ENCODE measurements around the gene SNX5.
A peak's percentile ranks its signal among the peaks of the same experiment; 100 is the strongest.

Gene SNX5

DNA sequence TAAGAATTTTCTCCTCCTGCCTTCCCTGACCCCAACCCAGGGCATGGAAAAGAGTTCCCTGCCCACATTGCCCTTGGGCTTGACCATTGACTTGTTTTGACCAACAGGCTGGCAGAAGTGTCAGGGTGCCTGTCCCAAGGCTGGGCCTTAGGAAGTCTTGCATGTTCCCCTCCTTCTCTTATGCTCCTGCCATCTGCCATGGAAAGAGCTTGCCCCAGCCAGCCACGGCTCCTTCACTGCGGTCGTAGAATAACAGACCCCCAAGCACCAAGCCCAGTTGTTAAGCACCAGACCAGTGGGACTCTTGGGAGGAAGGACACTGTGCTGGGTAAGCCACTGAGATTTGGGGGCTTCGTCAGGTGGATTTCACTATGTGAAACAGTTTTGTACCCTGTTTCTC lies 53.6 kb downstream of the SNX5 start:
- Histone ChIP-seq H3K27ac (peak overlapping the region in 5 of 11 experiments; percentile 1 to 47 (median 37); a peak in 5 of 22 replicates), H3K4me3 (no peak overlapping the region), H3K27me3 (no peaks in the 10 kb centered on the region; a peak in 1 of 22 replicates), H4K20me1 (no peaks in the 10 kb centered on the region), H3K36me3 (no peaks in the 10 kb centered on the region), H3K4me1 (peaks cover 29 to 67% (median 43%) of the 10 kb centered on the region in 10 experiments), H3K9ac (no peak overlapping the region), H3K4me2 (peak overlapping the region in 10 of 11 experiments; percentile 9 to 80 (median 28); a peak in 12 of 22 replicates), H3K9me3 (replicated peaks in 1 of 11) (no peaks in the 10 kb centered on the region)
- no peak for TF ChIP-seq Cebpa-rat (IDR thresholded peaks at IDR 0.05)

DNA sequence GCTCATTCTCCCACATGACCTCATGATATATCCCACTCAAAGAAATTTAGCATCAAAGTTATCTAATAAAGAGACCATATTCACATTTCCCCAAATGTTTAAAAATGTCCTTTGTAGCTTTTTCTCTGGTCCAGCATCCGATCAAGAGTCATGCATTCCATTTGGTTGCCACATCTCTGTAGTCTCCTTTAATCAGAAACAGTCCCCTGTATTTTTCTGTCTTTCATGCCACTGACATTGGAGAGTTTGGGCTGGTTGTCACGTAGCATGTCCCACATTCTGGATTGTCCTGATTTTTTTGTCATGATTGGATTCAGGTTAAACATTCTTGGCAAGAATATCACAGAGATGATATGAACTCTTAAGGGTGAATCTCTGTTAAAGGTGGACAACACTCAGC lies 55.7 kb downstream of the SNX5 start:
- Histone ChIP-seq H4K20me1 (no peaks in the 10 kb centered on the region), H3K27me3 (no peaks in the 10 kb centered on the region; a peak in 1 of 22 replicates), H3K4me2 (peak overlapping the region in 6 of 11 experiments; percentile 0 to 52 (median 33); a peak in 8 of 22 replicates), H3K4me1 (peaks cover 29 to 67% (median 41%) of the 10 kb centered on the region in 10 experiments), H3K9ac (no peak overlapping the region), H3K36me3 (no peaks in the 10 kb centered on the region), H3K9me3 (replicated peaks in 1 of 11) (no peaks in the 10 kb centered on the region), H3K27ac (no peak overlapping the region), H3K4me3 (no peak overlapping the region)
- TF ChIP-seq Cebpa-rat (IDR thresholded peaks at IDR 0.05), result no peak

DNA sequence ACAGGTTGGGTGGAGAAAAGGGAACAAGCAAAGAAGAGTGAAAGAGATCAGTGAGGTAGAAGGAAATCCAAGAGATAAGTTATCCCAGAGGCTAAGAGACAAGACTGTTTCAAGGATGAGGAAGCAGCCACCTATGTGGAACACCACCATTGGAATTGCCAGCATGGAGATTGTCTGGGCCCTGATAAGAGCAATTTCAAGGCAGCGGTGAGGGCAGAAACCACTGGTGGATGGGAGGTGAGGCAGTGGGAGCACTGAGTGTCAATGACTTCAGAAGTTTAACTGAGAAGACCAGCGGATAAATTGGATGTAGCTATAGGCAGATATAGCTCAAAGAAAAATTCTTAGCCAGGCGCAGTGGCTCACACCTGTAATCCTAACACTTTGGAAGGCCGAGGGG lies 56.7 kb downstream of the SNX5 start:
- no peak overlapping the region for H3K4me3 ChIP-seq
- H3K4me2 ChIP-seq, result peak overlapping the region in 2 of 11 experiments; percentile 63 to 66; a peak in 3 of 22 replicates
- no peak overlapping the region for H3K9ac ChIP-seq
- peaks cover 19 to 58% (median 32%) of the 10 kb centered on the region in 10 experiments for H3K4me1 ChIP-seq
- no peaks in the 10 kb centered on the region for H3K36me3 ChIP-seq
- no peak overlapping the region for H3K27ac ChIP-seq
- H4K20me1 ChIP-seq, result no peaks in the 10 kb centered on the region
- TF ChIP-seq Cebpa-rat (IDR thresholded peaks at IDR 0.05), result no peak
- peaks cover 0 to 3% (median 0%) of the 10 kb centered on the region in 11 experiments; a peak in 1 of 22 replicates for H3K9me3 ChIP-seq (replicated peaks in 1 of 11)
- no peaks in the 10 kb centered on the region; a peak in 1 of 22 replicates for H3K27me3 ChIP-seq

DNA sequence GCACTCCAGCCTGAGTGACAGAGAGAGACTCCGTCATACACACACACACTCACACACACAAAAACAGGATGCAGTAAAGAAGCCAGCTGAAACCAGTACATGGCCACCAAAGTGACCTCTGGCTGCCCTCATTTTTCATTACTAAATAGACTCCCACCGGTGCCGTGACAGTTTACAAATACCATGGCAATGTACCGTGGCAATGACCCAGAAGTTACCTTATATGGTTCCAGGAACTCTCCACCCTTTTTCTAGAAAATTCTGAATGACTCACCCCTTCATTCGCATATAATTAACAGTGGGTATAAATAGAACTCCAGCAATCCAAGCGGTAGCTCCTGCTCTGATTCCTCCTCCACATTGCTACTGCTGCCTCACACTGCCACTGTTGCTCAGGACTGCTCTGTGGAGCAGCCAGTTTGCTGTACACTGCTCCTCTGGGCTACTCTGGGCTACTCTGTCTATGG lies 57.7 kb downstream of the SNX5 start:
- no peak for TF ChIP-seq Cebpa-rat (IDR thresholded peaks at IDR 0.05)
- Histone ChIP-seq H3K9me3 (replicated peaks in 1 of 11) (peaks cover 0 to 5% (median 0%) of the 10 kb centered on the region in 11 experiments; a peak in 1 of 22 replicates), H3K9ac (no peak overlapping the region), H4K20me1 (no peaks in the 10 kb centered on the region), H3K27ac (no peak overlapping the region), H3K36me3 (no peaks in the 10 kb centered on the region), H3K4me1 (peaks cover 9 to 50% (median 23%) of the 10 kb centered on the region in 10 experiments), H3K27me3 (no peaks in the 10 kb centered on the region; a peak in 1 of 22 replicates), H3K4me2 (peak overlapping the region in 4 of 11 experiments; percentile 1 to 66 (median 52); a peak in 7 of 22 replicates), H3K4me3 (no peak overlapping the region)

DNA sequence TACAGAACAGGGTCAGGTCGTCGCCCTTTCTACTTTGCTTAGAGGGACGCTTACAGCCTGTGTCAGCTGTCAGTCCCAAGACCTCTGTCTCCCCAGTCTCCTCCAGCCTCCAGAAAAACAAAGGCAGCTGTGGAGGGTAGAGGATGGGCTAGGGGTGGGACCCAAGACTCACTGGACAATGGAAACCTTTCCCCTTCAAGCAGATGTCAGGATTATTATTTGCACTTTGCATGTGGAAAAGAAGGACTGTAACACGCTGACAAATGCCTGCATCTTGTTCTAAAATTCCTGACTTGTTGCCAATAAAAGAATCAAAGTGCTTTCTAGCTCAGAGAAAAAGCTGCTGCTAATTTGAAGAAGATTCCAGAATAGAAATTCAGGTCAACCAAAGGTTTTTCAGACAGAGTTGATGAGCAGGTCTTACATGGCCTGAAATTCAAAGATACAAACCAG lies 58.7 kb downstream of the SNX5 start:
- peaks cover 2 to 40% (median 18%) of the 10 kb centered on the region in 10 experiments; a peak in 19 of 20 replicates for H3K4me1 ChIP-seq
- H3K9ac ChIP-seq, result no peak overlapping the region
- H3K4me2 ChIP-seq, result peak overlapping the region in 1 of 11 experiments; percentile 11; a peak in 2 of 22 replicates
- H3K27me3 ChIP-seq, result no peaks in the 10 kb centered on the region; a peak in 1 of 22 replicates
- H3K27ac ChIP-seq, result no peak overlapping the region
- H3K36me3 ChIP-seq, result no peaks in the 10 kb centered on the region
- TF ChIP-seq Cebpa-rat (IDR thresholded peaks at IDR 0.05), result no peak
- H4K20me1 ChIP-seq, result no peaks in the 10 kb centered on the region
- H3K9me3 ChIP-seq (replicated peaks in 1 of 11), result peaks cover 0 to 5% (median 0%) of the 10 kb centered on the region in 11 experiments; a peak in 1 of 22 replicates
- H3K4me3 ChIP-seq, result no peak overlapping the region

DNA sequence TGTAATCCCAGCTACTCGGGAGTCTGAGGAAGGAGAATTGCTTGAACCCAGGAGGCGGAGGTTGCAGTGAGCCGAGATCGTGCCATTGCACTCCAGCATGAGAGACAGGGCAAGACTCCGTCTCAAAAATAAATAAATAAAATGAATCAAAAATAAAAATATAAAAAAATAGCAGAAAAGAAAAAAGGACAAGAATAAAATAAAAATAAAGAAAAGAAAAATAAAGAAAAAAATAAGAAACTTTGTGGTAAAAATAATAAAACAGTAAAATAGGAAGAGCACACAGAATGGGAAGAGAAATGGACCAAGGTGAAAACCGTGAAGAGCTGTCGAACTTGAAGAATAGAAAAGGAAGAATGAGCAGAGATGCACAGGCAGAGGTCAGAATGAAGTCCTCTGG lies 63.0 kb downstream of the SNX5 start:
- no peak overlapping the region for H3K27ac ChIP-seq
- H3K27me3 ChIP-seq, result no peaks in the 10 kb centered on the region; a peak in 1 of 22 replicates
- TF ChIP-seq Cebpa-rat (IDR thresholded peaks at IDR 0.05), result no peak
- H3K9me3 ChIP-seq (replicated peaks in 1 of 11), result peaks cover 0 to 18% (median 5%) of the 10 kb centered on the region in 11 experiments; a peak in 10 of 22 replicates
- no peak overlapping the region for H3K4me2 ChIP-seq
- no peak overlapping the region for H3K4me3 ChIP-seq
- peaks cover 34 to 54% (median 43%) of the 10 kb centered on the region in 10 experiments for H3K4me1 ChIP-seq
- no peaks in the 10 kb centered on the region for H4K20me1 ChIP-seq
- no peaks in the 10 kb centered on the region for H3K36me3 ChIP-seq
- no peak overlapping the region for H3K9ac ChIP-seq

DNA sequence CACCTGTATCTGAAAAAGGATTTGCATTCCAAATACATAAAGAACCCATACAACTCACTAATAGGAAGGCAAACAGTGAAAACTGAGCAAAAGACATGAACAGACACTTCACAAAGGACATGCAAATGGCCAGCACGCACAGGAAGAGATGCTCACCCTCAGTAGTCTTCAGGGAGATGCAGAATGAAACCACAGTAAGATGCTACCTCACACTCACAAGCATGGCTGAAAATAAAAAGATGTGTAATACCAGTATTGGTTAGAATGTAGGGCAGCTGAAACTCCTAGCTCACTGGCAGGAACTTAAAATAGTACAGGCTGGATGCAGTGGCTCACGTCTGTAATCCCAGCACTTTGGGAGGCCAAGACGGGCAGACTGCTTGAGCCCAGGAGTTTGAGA lies 64.6 kb downstream of the SNX5 start:
- Histone ChIP-seq H3K4me3 (no peak overlapping the region), H4K20me1 (no peaks in the 10 kb centered on the region), H3K27ac (peak overlapping the region in 4 of 11 experiments; percentile 16 to 36 (median 33); a peak in 5 of 22 replicates), H3K36me3 (no peaks in the 10 kb centered on the region), H3K27me3 (no peaks in the 10 kb centered on the region), H3K9me3 (replicated peaks in 1 of 11) (peaks cover 0 to 18% (median 5%) of the 10 kb centered on the region in 11 experiments; a peak in 10 of 22 replicates), H3K4me2 (peak overlapping the region in 10 of 11 experiments; percentile 8 to 86 (median 70); a peak in 15 of 22 replicates), H3K9ac (no peak overlapping the region; a peak in 1 of 22 replicates), H3K4me1 (peaks cover 39 to 60% (median 55%) of the 10 kb centered on the region in 10 experiments)
- no peak for TF ChIP-seq Cebpa-rat (IDR thresholded peaks at IDR 0.05)

DNA sequence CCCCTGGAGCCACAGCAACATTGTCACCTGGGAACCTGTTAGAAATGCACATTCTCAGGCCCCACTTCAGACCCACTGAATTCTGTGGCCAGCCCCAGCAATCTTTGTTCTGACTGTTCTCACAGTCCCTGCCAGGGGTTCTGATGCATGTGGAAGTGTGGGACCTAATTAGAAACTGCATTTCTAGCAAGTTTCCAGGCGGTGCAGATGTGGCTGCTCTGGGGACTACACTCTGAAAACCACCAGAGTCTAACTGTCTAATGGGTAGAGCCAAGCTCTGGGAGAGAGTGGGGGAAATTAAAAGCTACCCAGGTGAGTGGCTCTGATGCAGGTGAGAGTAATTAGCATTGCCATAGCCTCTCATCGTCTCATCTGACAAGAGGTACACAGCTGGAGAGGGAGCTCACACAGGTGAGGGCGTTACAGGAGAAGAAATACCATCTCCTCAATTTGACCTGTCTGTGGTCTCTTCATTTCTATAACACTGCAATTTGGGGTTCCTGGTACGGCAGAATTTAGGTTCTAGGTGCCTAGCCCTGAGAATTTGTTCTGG lies 66.0 kb downstream of the SNX5 start:
- Histone ChIP-seq H3K4me2 (peak overlapping the region; percentile 40 to 86 (median 66)), H3K9ac (peak overlapping the region in 1 of 11 experiments; percentile 31; a peak in 2 of 22 replicates), H3K9me3 (replicated peaks in 1 of 11) (peaks cover 0 to 18% (median 5%) of the 10 kb centered on the region in 11 experiments; a peak in 10 of 22 replicates), H3K36me3 (no peaks in the 10 kb centered on the region), H4K20me1 (no peaks in the 10 kb centered on the region), H3K4me3 (no peak overlapping the region), H3K27ac (peak overlapping the region in 3 of 11 experiments; percentile 33 to 62 (median 34); a peak in 3 of 22 replicates), H3K27me3 (no peaks in the 10 kb centered on the region), H3K4me1 (peaks cover 39 to 63% (median 55%) of the 10 kb centered on the region in 10 experiments)
- TF ChIP-seq Cebpa-rat (IDR thresholded peaks at IDR 0.05), result no peak

DNA sequence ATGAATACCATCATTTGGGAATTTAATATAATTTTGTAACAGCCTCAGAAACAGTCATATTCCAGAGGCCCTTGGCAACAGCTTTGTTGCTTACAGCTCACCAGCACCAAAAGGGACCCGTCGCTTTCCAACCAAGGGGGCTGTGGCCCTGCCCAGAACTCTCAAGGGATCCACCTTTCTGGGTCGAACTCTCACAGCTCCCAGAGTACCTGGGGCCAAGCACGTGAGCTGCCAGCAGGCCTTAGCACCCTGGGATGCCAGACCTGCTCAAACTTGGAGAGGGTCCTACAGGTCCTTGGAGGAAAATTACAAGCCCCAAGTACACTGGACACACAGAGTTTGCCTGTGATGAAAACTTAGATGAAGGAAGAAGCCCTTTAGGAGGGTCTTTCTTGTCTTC lies 66.6 kb downstream of the SNX5 start:
- Histone ChIP-seq H3K4me2 (peak overlapping the region; percentile 40 to 86 (median 66); a peak in 21 of 22 replicates), H3K27ac (peak overlapping the region in 3 of 11 experiments; percentile 33 to 62 (median 34); a peak in 5 of 22 replicates), H3K4me3 (no peak overlapping the region), H3K9ac (peak overlapping the region in 2 of 11 experiments; percentile 18 to 31; a peak in 3 of 22 replicates), H3K4me1 (peaks cover 45 to 64% (median 58%) of the 10 kb centered on the region in 10 experiments), H3K9me3 (replicated peaks in 1 of 11) (peaks cover 0 to 16% (median 5%) of the 10 kb centered on the region in 11 experiments; a peak in 10 of 22 replicates), H3K36me3 (no peaks in the 10 kb centered on the region), H4K20me1 (no peaks in the 10 kb centered on the region), H3K27me3 (no peaks in the 10 kb centered on the region)
- no peak for TF ChIP-seq Cebpa-rat (IDR thresholded peaks at IDR 0.05)
